H1 (cell line): ENCODE data around the gene GALC. TPM values are rescaled to one million over a fixed set of nuclear protein-coding genes. Genes with fewer than 3 reads are reported as not detected.

Experiments used
- CHD7 ChIP-seq: fragments of 300-600 bp; sonication (generic); IDR thresholded peaks from 2 replicates; pipeline ENCODE4 v1.7.1; 2012; ENCODE audit warnings: low read length, moderate library complexity, mild to moderate bottlenecking, inconsistent platforms; ENCODE audit not compliant: insufficient replicate concordance
- CTBP2 ChIP-seq: IDR thresholded peaks from 2 replicates; pipeline ENCODE4 v1.7.0; 2011; ENCODE audit warnings: borderline replicate concordance, mild to moderate bottlenecking, moderate library complexity, mixed read lengths, low read length; ENCODE audit not compliant: insufficient read depth, insufficient read length
- polyA plus RNA-seq, 7 experiments: library from polyadenylated mRNA; depleted of rRNA in 3 of 7; stranded (reverse) in 5 of 7; unstranded in 2 of 7; fragments of >200 nt in 5 of 7; fragments of 200-250 nt in 2 of 7; gene quantifications; 1 replicate in 5 of 7; 2 replicates in 1 of 7; 4 replicates in 1 of 7; pipeline versions ENCODE4 v1.2.1 to v1.2.3, GENCODE V29; 2011 to 2013; ENCODE audit warnings: missing spikeins in 2 of 7, mixed read lengths in 2 of 7
- total RNA-seq: library from RNA; stranded (reverse); fragmentation: NEBNext Ultra II Directional; extraction: Animal tissue kit (Norgen Biotek cat#: 25700); gene quantifications from 2 replicates; pipeline ENCODE4 v1.2.1, GENCODE V29; 2021

GALC gene
- total and polyA plus RNA-seq, 2 of the 8 experiments (the other 6 are each of a cell fraction or from before 2014, with no cell fraction given) = 6.1 to 12.3 TPM

GRCh38 chr14:87908550-87908949, 84.4 kb downstream of the GALC start (continued):
- TF ChIP-seq CHD7 (no peak), CTBP2 (no peak)
